ENCODE results near the gene ARHGEF37. TPM values are rescaled to one million over a fixed set of nuclear protein-coding genes. Genes with fewer than 3 reads are reported as not detected.

Gene ARHGEF37
- total and polyA plus RNA-seq, 9 of the 15 experiments (the other 6 are each of a cell fraction or from before 2014, with no cell fraction given): 0.01 to 0.27 (median 0.05) TPM

- TF ChIP-seq NFE2 (IDR thresholded peaks at IDR 0.05; ENCODE audit: low read depth): peak; percentile 30; the same call in 1 of the 2 replicates
- peak; percentile 90 for TF ChIP-seq CXXC5 (CRISPR knock-in tag; IDR thresholded peaks at IDR 0.05)
- 0 out of 4 replicates have a peak, but pooled peaks of 1 of the 2 experiments have one; percentile 9 for TF ChIP-seq NONO (IDR thresholded peaks at IDR 0.05; ENCODE audit: low read depth in 2 of 2, low read length in 1 of 2)
- peak; percentile 47; the same call in 1 of the 2 replicates for TF ChIP-seq FOXM1 (IDR thresholded peaks at IDR 0.05; ENCODE audit: low read depth)
- TF ChIP-seq FOXM1 (CRISPR knock-in tag; IDR thresholded peaks at IDR 0.05; ENCODE audit: low read depth): no peak; the same call in 1 of the 2 replicates
- TF ChIP-seq ZNF561 (CRISPR knock-in tag; conservative IDR thresholded peaks at IDR 0.05): no peak
- TF ChIP-seq SMAD4 (CRISPR knock-in tag; conservative IDR thresholded peaks at IDR 0.05): peak; percentile 58; the same call in 1 of the 2 replicates
- TF ChIP-seq, protein P1, sequence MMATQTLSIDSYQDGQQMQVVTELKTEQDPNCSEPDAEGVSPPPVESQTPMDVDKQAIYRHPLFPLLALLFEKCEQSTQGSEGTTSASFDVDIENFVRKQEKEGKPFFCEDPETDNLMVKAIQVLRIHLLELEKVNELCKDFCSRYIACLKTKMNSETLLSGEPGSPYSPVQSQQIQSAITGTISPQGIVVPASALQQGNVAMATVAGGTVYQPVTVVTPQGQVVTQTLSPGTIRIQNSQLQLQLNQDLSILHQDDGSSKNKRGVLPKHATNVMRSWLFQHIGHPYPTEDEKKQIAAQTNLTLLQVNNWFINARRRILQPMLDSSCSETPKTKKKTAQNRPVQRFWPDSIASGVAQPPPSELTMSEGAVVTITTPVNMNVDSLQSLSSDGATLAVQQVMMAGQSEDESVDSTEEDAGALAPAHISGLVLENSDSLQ (IDR thresholded peaks at IDR 0.05): peak; percentile 83
- TF ChIP-seq POU5F1 (IDR thresholded peaks at IDR 0.05; ENCODE audit: borderline replicate concordance, low read depth, low read length, partially characterized antibody): peak; percentile 44
- TF ChIP-seq ERF (CRISPR knock-in tag; IDR thresholded peaks at IDR 0.05): peak; percentile 79; the same call in 1 of the 2 replicates
- peak; percentile 62; the same call in 1 of the 2 replicates for TF ChIP-seq CTBP1 (IDR thresholded peaks at IDR 0.05; ENCODE audit: borderline replicate concordance)
- peak; percentile 93 to 97 (median 97) for TF ChIP-seq YY1 (IDR thresholded peaks at IDR 0.05; ENCODE audit: borderline replicate concordance in 1 of 3, control insufficient read depth in 1 of 3, extremely low read depth in 1 of 3, insufficient read depth in 3 of 3, insufficient read length in 1 of 3, insufficient replicate concordance in 2 of 3, low read depth in 1 of 3, low read length in 2 of 3)
- peak; percentile 92 for TF ChIP-seq ZBTB40 (IDR thresholded peaks at IDR 0.05)
- TF ChIP-seq ZBTB40 (CRISPR knock-in tag; IDR thresholded peaks at IDR 0.05): no peak
- TF ChIP-seq POLR2AphosphoS2 (IDR thresholded peaks at IDR 0.05; ENCODE audit: low read length): peak; percentile 86
- peak; percentile 80; the same call in 1 of the 2 replicates for TF ChIP-seq NR2C2 (CRISPR knock-in tag; IDR thresholded peaks at IDR 0.05)
- TF ChIP-seq NR2C2 (tag; IDR thresholded peaks at IDR 0.05): peak; percentile 98
Measured at GRCh38 chr5:149551227-149552037, 29.9 kb upstream of the ARHGEF37 start, which contains the start of gene CSNK1A1 (continued).

Data from K562 (cell line).